Measurements from ENCODE around the gene SRRM4.

The SRRM4 gene, protein sequence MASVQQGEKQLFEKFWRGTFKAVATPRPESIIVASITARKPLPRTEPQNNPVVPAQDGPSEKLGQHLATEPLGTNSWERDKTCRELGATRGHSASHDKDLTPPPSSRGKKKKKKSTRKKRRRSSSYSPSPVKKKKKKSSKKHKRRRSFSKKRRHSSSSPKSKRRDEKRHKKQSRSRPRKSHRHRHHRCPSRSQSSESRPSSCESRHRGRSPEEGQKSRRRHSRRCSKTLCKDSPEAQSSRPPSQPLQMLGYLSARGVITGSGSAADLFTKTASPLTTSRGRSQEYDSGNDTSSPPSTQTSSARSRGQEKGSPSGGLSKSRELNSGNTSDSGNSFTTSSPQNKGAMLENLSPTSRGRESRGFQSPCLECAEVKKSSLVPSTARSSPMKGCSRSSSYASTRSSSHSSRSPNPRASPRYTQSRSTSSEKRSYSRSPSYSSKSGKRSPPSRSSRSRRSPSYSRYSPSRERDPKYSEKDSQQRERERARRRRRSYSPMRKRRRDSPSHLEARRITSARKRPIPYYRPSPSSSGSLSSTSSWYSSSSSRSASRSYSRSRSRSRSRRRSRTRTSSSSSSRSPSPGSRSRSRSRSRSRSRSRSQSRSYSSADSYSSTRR

DNA sequence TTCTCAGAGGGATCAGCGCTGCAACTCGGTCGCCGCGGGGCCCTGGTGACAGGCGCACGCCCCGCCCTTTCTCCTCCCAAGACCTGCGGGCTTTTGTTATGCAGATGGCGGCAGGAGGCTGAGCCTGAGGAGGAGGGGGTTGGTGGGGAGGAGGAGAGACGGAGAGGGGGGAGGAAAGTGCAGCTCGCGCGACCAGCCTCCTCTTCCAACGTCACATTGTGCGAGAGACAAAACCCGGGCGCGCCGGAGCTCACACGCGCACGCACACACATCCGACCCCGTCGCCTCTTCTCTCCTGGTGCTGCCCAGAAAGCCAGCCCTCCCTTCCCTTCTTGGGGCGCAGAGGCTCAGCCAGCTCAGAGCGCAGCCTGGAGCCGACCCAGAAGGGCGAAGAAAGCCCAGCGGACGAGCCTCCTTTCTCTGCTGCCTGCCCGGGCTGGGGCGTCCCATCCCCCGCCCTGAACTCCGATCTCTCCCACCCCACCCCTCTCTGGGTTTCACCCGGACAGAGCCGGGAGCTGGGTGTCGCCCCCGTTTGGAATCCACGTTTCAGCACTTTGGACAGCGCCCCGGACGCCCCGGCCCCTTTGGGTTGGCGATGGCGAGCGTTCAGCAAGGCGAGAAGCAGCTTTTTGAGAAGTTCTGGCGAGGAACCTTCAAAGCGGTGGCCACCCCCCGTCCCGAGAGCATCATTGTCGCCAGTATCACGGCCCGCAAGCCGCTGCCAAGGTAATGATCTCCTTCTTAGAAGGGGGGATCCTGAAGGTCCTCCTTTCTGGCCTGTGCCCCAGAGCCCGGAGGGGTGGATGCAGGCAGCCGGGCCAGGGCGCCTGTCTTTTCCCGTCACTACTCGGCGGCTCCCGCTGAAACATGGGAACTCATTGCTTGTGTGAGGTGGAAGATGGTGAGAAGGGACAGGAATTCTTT lies at the start of gene SRRM4:
Gene SRRM4 (plus strand): TSS at position 257 of the 927 bp plus-strand sequence. CDS start 342 bp downstream, at position 599.
- no peak for DNase-seq (ENCODE audit: low read depth in 3 of 3, low spot score in 1 of 3)

- DNase-seq (ENCODE audit: low read depth in 3 of 3, low spot score in 1 of 3): no peak
Observed at GRCh38 chr12:118946256-118946655, 35.1 kb upstream of the SRRM4 start.

- DNase-seq (ENCODE audit: low read depth in 3 of 3, low spot score in 1 of 3): no peak
Observed at GRCh38 chr12:118958520-118958919, 22.8 kb upstream of the SRRM4 start.

DNA sequence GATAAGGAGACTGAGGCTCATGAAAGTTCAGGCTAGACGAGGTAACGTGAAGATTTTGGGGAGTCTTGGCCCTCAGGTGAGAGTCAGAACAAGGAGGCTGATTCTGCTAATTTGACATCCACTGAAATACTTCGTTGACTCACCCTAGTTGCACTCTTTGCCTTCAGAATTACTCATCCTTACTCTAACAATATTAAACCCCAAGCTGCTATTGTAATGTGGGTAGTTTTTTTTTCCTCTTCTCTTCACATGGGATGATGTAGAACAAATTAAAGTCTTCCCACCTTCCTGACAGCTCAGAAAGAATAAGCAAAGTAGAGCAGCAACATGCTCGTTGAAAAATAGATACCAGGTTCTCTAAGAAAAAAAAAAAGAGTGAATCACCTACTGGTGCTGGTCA lies 22.0 kb upstream of the SRRM4 start:
- DNase-seq (ENCODE audit: low read depth in 3 of 3, low spot score in 1 of 3): no peak

DNA sequence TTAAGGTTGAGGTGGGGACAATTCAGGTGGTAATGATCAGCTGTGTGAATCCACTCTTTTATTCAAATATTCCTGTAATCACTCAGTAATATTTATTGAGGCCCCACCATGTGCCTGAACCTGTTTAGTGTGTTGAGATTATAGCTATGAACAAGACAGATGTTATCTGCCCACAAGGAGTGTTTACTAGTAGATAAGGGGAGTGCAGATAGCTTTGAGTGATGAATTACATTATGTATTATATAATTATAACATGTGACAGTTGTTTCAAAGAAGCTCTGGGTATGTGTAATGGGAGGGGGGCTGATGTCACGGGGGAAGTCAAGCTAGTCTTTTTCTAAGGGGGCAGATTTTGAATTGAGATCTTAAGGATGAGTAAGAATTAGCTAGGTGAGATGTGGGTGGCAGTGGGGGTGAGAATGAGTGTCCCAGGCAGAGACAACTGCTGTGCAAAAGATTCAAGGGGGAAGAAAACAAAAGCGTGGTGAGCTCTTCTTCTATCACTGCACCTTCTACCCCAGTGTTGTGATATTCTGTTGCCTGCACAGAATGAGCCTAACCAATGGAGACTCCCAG lies 21.3 kb upstream of the SRRM4 start:
- no peak for DNase-seq (ENCODE audit: low read depth in 3 of 3, low spot score in 1 of 3)

DNA sequence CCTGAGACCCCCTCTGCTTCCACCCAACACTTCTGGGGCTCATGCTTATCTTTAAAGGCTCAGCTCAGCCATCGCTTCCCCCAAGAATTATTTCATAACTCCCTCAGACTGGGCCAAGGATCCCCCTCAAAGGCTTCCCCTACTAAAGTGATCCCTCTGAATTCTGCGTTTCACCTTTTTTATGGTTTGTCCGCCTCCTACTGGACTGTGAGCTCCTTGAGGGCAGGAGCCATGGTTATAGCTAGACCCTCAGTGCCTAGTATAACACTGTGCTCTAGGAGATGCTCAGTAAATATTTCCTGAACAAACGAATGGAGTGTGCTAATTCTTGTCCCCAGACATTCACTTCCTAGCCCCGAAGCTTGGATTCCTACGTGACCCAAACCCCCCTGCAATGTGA lies 20.5 kb upstream of the SRRM4 start:
- no peak for DNase-seq (ENCODE audit: low read depth in 3 of 3, low spot score in 1 of 3)

- DNase-seq (ENCODE audit: low read depth in 3 of 3, low spot score in 1 of 3): no peak
Observed at GRCh38 chr12:118964988-118965387, 16.4 kb upstream of the SRRM4 start.

DNA sequence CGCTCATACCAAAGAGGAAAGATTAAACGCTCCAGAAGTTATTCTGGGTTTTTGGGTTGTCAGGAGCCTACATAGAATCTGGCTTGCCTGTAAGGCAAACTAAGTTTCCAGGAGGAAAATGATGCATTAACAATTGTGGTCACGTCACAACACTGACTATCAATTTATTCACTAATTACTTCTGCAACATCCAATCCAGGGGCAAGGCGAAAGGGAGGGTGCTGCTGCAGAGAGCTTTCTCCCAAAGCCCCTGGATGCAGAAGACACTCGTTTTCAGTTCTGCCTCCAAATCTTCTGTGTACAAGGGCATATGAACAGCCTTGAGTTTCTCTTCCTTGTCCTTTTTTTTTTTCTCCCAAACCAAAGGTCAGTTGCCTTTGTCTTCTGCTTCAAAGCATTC lies 10.5 kb upstream of the SRRM4 start:
- DNase-seq (ENCODE audit: low read depth in 3 of 3, low spot score in 1 of 3): no peak

- no peak for DNase-seq (ENCODE audit: low read depth in 3 of 3, low spot score in 1 of 3)
Observed at GRCh38 chr12:118972982-118973381, 8.4 kb upstream of the SRRM4 start.

GRCh38 chr12:118979763-118980406 lies 1.5 kb upstream of the SRRM4 start:
- no peak for DNase-seq (ENCODE audit: low read depth in 3 of 3, low spot score in 1 of 3)

DNA sequence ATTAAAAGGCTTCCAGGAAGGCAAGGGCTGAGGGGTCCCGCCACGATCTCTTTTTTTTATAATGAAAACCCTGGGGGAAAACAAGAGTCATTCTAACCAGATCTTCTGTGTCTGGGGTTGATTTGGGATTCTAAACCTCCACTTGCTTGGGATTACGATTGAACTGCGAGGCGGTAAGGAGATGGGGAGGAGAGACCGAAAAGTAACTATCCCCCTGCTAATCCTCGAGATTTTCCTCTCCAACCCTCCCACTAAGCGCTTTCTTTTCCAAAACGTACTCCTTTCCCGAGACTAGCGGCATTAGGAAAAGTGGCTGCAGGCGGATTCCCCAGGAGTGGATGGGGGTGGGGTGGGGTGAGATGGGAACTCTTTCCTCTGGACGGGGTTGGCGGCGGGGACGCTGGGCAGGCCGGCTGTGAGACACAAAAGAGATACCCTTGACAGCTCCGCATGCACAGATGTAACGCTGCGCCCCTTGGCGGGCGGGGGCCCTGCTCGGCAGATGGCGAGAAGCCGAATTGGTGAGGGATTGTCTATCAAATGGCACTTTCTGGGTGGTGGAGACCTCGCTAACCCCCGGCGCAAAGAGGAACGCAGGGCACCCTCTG lies 830 bp upstream of the SRRM4 start:
- DNase-seq (ENCODE audit: low read depth in 3 of 3, low spot score in 1 of 3): no peak

- no peak for DNase-seq (ENCODE audit: low read depth in 3 of 3, low spot score in 1 of 3)
Observed at GRCh38 chr12:118982302-118982701, 961 bp downstream of the SRRM4 start.

- DNase-seq (ENCODE audit: low read depth in 3 of 3, low spot score in 1 of 3): no peak
Observed at GRCh38 chr12:118982984-118983761, 1.8 kb downstream of the SRRM4 start.

GRCh38 chr12:118984161-118984943 lies 3.0 kb downstream of the SRRM4 start:
- no peak for DNase-seq (ENCODE audit: low read depth in 3 of 3, low spot score in 1 of 3)

DNA sequence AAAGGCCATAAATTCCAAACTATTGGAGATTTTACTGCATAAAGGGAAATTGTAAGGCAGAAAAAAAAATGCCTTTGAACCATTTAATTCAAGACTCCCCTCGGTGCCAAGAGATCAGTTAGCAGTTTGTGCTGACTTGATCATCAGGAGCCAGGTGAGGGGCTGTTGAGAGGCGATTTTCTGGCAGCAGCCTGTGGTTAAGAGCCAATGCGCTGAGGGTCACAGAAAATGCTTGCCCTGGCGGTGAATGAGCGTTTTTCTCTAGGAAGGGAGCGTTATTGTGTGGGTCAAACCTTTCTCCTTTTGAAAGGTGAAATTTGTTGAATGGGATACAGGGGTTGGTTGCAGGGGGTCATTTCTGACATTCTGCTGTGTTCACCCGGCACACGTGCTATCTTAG lies 4.7 kb downstream of the SRRM4 start:
- DNase-seq (ENCODE audit: low read depth in 3 of 3, low spot score in 1 of 3): no peak

DNA sequence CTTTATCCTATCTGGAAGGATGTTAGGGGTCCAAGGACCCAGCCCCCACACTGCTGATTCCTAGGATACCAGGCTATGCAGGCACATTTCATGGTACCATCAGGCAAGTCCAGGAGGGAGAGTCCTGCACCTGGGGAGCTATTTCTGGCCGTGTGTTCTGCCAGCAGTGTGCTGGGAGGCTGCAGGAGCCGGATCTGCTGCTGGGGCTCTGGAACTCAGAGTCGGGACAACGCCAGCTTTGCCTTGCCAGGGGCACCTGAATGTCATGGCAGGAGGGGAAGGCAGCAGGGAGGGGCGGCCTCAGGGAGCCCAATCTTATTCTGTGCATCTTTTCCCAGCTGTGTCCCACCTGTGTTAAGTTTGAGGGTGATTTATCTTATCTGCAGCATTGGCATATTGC lies 17.8 kb downstream of the SRRM4 start:
- no peak for DNase-seq (ENCODE audit: low read depth in 3 of 3, low spot score in 1 of 3)

DNA sequence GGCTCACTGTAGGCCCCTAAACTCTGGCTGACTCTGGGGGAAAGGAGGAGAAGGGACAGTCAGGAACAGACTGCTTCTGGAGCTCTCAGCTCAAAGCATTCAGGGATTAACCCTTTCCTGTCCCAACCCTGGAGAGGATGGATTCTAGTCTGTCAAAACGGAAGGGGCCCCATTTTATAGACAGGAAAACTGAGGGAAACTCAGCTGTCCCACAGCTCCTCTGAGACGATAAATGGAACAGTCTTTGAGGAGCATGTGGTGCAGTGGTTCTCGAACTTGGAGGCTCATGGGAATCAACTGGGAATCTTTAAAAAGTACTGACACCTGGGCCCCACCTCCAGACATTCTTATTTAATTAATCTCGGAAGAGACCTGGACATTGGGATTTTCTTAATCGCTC lies 23.7 kb downstream of the SRRM4 start:
- DNase-seq (ENCODE audit: low read depth in 3 of 3, low spot score in 1 of 3): no peak

GRCh38 chr12:119005913-119006312 lies 24.6 kb downstream of the SRRM4 start:
- no peak for DNase-seq (ENCODE audit: low read depth in 3 of 3, low spot score in 1 of 3)

DNA sequence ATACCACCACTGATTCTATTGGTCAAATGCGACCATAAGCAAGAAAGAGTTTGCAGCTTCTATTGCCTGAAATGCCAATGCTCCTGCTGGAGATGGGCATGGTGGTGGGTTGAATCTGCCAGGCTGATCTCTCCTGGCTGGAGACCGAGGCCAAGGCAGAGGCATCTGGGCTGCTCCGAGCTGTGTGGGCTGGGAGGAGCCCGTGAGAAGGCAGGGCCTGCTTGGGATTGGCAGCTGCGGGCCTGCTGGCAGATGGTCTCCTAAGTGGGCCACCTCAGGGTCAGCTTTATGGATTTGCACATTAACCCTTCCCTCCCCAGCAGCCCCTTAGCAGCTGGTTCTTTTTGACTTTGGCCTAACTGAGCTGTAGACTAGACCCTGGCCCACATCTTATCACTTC lies 25.4 kb downstream of the SRRM4 start:
- no peak for DNase-seq (ENCODE audit: low read depth in 3 of 3, low spot score in 1 of 3)

All from stimulated activated CD4-positive, alpha-beta T cell treated with anti-CD3 and anti-CD28 coated beads, TNF-alpha, amount 100 ng/mL, for 1 hour (primary cell).